Mesendoderm (in vitro differentiated cells): ENCODE data around the gene AGBL4.
"Not testable (repeated sequence)": the region's sequence is repeated elsewhere in the genome, so short reads cannot be mapped to it uniquely, and the experiment has no call there.

ENCODE experiments used
- DNase-seq: peaks from one replicate; pipeline ENCODE4 v3.0.0; 2013
- H2AK5ac ChIP-seq: 2 replicates; pipeline ENCODE4 v1.6.1; 2013; ENCODE audit warnings: low read length, inconsistent platforms
- H2BK120ac ChIP-seq: 2 replicates; pipeline ENCODE4 v1.6.1; 2013; ENCODE audit warnings: low read depth, mild to moderate bottlenecking, low read length, moderate library complexity, mixed read lengths
- H2BK15ac ChIP-seq: replicated peaks from 2 replicates; pipeline ENCODE4 v1.6.1; 2013; ENCODE audit warnings: low read depth, mild to moderate bottlenecking, moderate library complexity
- H2BK5ac ChIP-seq: 2 replicates; pipeline ENCODE4 v1.6.1; 2013; ENCODE audit warnings: low read length, inconsistent platforms
- H3K18ac ChIP-seq: 2 replicates; pipeline ENCODE4 v1.6.1; 2013; ENCODE audit warnings: mild to moderate bottlenecking, low read length, mixed read lengths
- H3K23ac ChIP-seq: one replicate; pipeline ENCODE4 v1.6.1; 2013; ENCODE audit warnings: low read length
- H3K27ac ChIP-seq: 2 replicates; pipeline ENCODE4 v1.5.1; 2013; ENCODE audit warnings: low read depth, mild to moderate bottlenecking, inconsistent platforms, low read length, moderate library complexity
- H3K27me3 ChIP-seq: 2 replicates; pipeline ENCODE4 v1.6.1; 2013; ENCODE audit warnings: low read length, control low read depth, mild to moderate bottlenecking, inconsistent platforms; ENCODE audit not compliant: insufficient read depth, poor library complexity
- H3K36me3 ChIP-seq: 2 replicates; pipeline ENCODE4 v1.6.1; 2013; ENCODE audit warnings: low read length, inconsistent platforms; ENCODE audit not compliant: control insufficient read depth, insufficient read depth
- H3K4ac ChIP-seq: one replicate; pipeline ENCODE4 v1.6.1; 2013; ENCODE audit warnings: low read depth, mild to moderate bottlenecking, low read length, moderate library complexity
- H3K4me1 ChIP-seq: 2 replicates; pipeline ENCODE4 v1.6.1; 2013; ENCODE audit warnings: low read depth, low read length, inconsistent platforms; ENCODE audit not compliant: control insufficient read depth
- H3K4me2 ChIP-seq: 2 replicates; pipeline ENCODE4 v1.6.1; 2013; ENCODE audit warnings: low read length
- H3K4me3 ChIP-seq: 2 replicates; pipeline ENCODE4 v1.5.1; 2013; ENCODE audit warnings: mild to moderate bottlenecking, low read length
- H3K56ac ChIP-seq: one replicate; pipeline ENCODE4 v1.6.1; 2013; ENCODE audit warnings: low read length
- H3K79me1 ChIP-seq: 2 replicates; pipeline ENCODE4 v1.6.1; 2013; ENCODE audit warnings: low read length, inconsistent platforms
- H3K79me2 ChIP-seq: 2 replicates; pipeline ENCODE4 v1.6.1; 2013; ENCODE audit warnings: mild to moderate bottlenecking, low read length; ENCODE audit not compliant: control insufficient read depth, insufficient read depth
- H3K9ac ChIP-seq: 2 replicates; pipeline ENCODE4 v1.6.1; 2013; ENCODE audit warnings: low read length, inconsistent platforms
- H4K5ac ChIP-seq: one replicate; pipeline ENCODE4 v1.6.1; 2013; ENCODE audit warnings: low read length
- H4K8ac ChIP-seq: one replicate; pipeline ENCODE4 v1.6.1; 2013; ENCODE audit warnings: low read depth, mild to moderate bottlenecking, control low read depth, low read length, moderate library complexity
- WGBS: extraction: QIAGEN DNeasy Blood & Tissue Kit; methylation state at CpG from one replicate; pipeline ENCODE4 v1.1.7; 2013; ENCODE audit warnings: low lambda C conversion rate, missing lambda C conversion rate; ENCODE audit not compliant: insufficient coverage; ENCODE audit errors: extremely low coverage; 5-methylcytosine and 5-hydroxymethylcytosine counted together

The AGBL4 gene

DNA sequence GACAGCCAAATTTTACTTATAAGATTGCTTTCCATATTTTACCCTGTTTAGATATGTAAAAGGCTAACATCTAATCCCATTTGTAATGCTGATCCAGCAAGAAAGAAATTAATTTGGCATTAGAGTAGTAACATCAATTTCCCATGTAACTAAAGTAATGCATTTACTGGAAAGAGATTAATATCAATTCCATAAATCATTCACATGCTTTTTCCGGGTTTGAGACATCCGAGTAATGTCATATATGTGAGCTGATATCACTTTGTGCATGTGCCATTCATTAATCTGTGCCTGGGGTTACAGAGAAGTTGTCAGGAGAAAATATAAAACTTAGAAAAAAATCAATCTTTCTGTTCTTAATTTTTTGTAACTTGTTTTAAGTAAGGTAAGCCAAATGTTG lies 206.1 kb downstream of the AGBL4 start:
- Histone ChIP-seq H2BK15ac (no peak overlapping the region), H3K4ac (no peak overlapping the region), H4K5ac (no peak overlapping the region), H3K27me3 (no peaks in the 10 kb centered on the region), H2AK5ac (no peak overlapping the region), H3K79me2 (no peaks in the 10 kb centered on the region), H3K56ac (no peak overlapping the region), H3K18ac (no peak overlapping the region), H3K36me3 (no peaks in the 10 kb centered on the region), H3K23ac (no peak overlapping the region), H2BK120ac (no peak overlapping the region), H3K4me1 (no peaks in the 10 kb centered on the region), H3K4me2 (no peak overlapping the region), H3K4me3 (no peak overlapping the region), H3K79me1 (no peaks in the 10 kb centered on the region), H3K27ac (no peak overlapping the region), H3K9ac (no peak overlapping the region), H2BK5ac (no peak overlapping the region), H4K8ac (no peak overlapping the region)
- WGBS = no CpG with 5 or more reads among the region's 2 CpGs
- DNase-seq = no peak

DNA sequence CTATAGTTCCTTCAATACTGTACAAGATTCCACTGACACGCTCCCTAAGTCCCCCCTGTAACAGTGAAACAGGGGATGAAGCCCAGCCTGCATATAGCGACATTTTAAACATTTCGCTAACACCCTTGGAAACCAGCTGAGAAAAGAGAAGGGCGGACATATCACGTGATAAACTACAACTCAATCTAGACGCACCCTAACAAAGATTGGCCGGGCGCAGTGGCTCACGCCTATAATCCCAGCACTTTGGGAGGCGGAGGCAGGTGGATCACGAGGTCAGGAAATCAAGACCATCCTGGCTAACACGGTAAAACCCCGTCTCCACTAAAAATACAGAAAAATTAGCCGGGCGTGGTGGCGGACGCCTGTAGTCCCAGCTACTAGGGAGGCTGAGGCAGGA lies 236.7 kb downstream of the AGBL4 start:
- not testable (repeated sequence) for H3K4me2 ChIP-seq, H3K79me2 ChIP-seq, H3K4ac ChIP-seq, H3K27me3 ChIP-seq, DNase-seq, H2BK15ac ChIP-seq, H3K18ac ChIP-seq, H2AK5ac ChIP-seq, H3K56ac ChIP-seq, H3K79me1 ChIP-seq, H2BK5ac ChIP-seq, H3K36me3 ChIP-seq, H2BK120ac ChIP-seq, H4K5ac ChIP-seq, H3K4me3 ChIP-seq, H3K4me1 ChIP-seq, H3K27ac ChIP-seq, H3K23ac ChIP-seq, H4K8ac ChIP-seq, H3K9ac ChIP-seq
- WGBS = no CpG with 5 or more reads among the region's 17 CpGs

DNA sequence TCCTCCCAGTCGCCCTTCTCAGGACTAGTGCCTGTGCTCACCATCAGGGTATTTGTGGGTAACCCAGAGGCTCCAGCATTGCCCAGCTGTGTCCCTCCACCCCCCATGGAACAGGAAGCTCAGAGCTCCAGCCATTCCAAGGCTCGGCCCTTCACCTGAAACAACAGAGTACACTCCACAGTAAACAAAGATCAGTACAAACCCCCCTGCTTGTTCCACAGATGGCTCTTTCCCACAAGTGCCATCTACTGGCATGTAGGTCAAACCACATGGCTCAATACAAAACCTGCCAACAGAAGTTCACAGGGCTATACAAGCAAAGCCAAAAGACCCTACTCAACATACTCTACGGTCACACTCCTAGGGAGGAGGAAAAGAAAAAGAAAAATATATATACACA lies 258.7 kb downstream of the AGBL4 start:
- peak; percentile 45 for DNase-seq
- no peak overlapping the region for H2AK5ac ChIP-seq
- H3K56ac ChIP-seq = no peak overlapping the region
- no peaks in the 10 kb centered on the region for H3K27me3 ChIP-seq
- whole genome bisulfite sequencing = no CpG with 5 or more reads among the region's 3 CpGs
- H2BK120ac ChIP-seq = no peak overlapping the region
- no peak overlapping the region for H2BK5ac ChIP-seq
- H3K79me1 ChIP-seq = no peaks in the 10 kb centered on the region
- no peaks in the 10 kb centered on the region for H3K79me2 ChIP-seq
- no peak overlapping the region for H3K9ac ChIP-seq
- no peaks in the 10 kb centered on the region for H3K36me3 ChIP-seq
- no peak overlapping the region for H3K18ac ChIP-seq
- H3K23ac ChIP-seq = no peak overlapping the region
- no peak overlapping the region for H3K4me2 ChIP-seq
- no peak overlapping the region for H4K5ac ChIP-seq
- no peaks in the 10 kb centered on the region for H3K4me1 ChIP-seq
- no peak overlapping the region for H3K4ac ChIP-seq
- H3K27ac ChIP-seq = no peak overlapping the region
- no peak overlapping the region for H2BK15ac ChIP-seq
- no peak overlapping the region for H3K4me3 ChIP-seq
- H4K8ac ChIP-seq = no peak overlapping the region

DNA sequence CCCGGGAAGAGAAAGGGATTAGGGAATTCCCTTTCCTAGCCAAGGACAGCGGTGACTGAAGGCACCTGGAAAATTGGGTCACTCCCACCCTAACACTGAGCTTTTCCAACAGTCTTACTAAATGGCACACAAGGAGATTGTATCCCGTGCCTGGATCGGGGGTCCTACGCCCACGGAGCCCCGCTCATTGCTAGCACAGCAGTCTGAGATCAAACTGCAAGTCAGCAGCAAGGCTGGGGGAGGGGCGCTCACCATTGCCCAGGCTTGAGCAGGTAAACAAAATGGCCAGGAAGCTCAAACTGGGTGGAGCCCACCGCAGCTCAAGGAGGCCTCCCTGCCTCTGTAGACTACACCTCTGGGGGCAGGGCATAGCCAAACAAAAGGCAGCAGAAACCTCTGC lies 285.6 kb downstream of the AGBL4 start:
- H3K56ac ChIP-seq, H3K36me3 ChIP-seq, H3K79me2 ChIP-seq, DNase-seq, H2BK15ac ChIP-seq, H2BK120ac ChIP-seq, H3K18ac ChIP-seq, H3K4me2 ChIP-seq, H3K4me1 ChIP-seq, H3K27me3 ChIP-seq, H4K8ac ChIP-seq, H4K5ac ChIP-seq, H3K4me3 ChIP-seq, H3K79me1 ChIP-seq, H2BK5ac ChIP-seq, H3K4ac ChIP-seq, H3K23ac ChIP-seq, H3K9ac ChIP-seq, H2AK5ac ChIP-seq, H3K27ac ChIP-seq: not testable (repeated sequence)
- no CpG with 5 or more reads among the region's 9 CpGs for whole genome bisulfite sequencing

DNA sequence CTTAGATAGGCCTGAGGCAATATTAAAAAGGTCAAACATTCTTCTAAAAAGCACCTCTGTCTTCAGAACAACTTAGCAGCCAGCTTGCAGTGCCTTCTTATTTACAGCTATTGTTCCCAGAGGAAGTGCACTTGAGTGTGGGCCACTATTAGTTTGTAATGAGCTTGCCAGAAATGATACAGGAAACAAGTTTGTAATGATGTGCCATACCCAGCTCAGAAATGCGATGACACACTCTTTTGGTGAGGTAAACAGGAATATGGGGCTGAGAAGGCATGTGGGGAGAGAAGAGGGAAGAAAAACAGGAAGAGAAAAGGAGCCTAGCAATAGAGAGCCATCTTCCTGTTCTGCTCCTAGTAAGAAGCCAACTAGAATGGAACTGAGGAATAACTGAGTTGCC lies 295.4 kb downstream of the AGBL4 start:
- Histone ChIP-seq H3K79me1 (no peaks in the 10 kb centered on the region), H3K27me3 (no peaks in the 10 kb centered on the region), H3K18ac (no peak overlapping the region), H3K4me1 (no peaks in the 10 kb centered on the region), H3K4ac (no peak overlapping the region), H4K5ac (no peak overlapping the region), H3K56ac (no peak overlapping the region), H3K4me3 (no peak overlapping the region), H2AK5ac (no peak overlapping the region), H2BK15ac (no peak overlapping the region), H2BK5ac (no peak overlapping the region), H3K4me2 (no peak overlapping the region), H2BK120ac (no peak overlapping the region), H4K8ac (no peak overlapping the region), H3K9ac (no peak overlapping the region), H3K27ac (no peak overlapping the region), H3K36me3 (no peaks in the 10 kb centered on the region), H3K23ac (no peak overlapping the region), H3K79me2 (no peaks in the 10 kb centered on the region)
- no peak for DNase-seq
- no CpG with 5 or more reads among the region's 1 CpG for WGBS

DNA sequence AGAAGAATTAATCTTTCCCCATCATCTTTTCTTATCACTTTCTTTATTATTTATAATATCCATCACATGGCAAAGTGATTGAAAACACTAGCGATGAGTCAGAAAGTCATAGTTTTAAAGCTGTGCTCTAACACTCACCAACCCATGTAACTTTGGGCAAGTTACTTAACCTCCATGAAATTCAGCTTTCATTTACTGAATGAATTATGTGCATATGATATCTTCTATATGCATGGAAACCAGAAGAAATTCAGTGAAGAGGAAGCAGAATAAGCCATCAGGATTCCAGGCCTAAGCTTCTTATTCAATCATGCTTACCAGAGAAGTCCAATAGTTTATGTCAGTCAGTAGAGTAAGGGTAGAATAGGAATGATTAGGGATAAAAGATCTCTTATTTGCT lies 300.1 kb downstream of the AGBL4 start:
- Histone ChIP-seq H4K8ac (no peak overlapping the region), H3K27ac (no peak overlapping the region), H2AK5ac (no peak overlapping the region), H3K27me3 (no peaks in the 10 kb centered on the region), H3K4me3 (no peak overlapping the region), H3K79me1 (no peaks in the 10 kb centered on the region), H3K18ac (no peak overlapping the region), H3K79me2 (no peaks in the 10 kb centered on the region), H2BK15ac (no peak overlapping the region), H3K4me1 (no peaks in the 10 kb centered on the region), H3K4me2 (no peak overlapping the region), H3K56ac (no peak overlapping the region), H3K23ac (no peak overlapping the region), H2BK120ac (no peak overlapping the region), H3K9ac (no peak overlapping the region), H2BK5ac (no peak overlapping the region), H3K4ac (no peak overlapping the region), H4K5ac (no peak overlapping the region), H3K36me3 (no peaks in the 10 kb centered on the region)
- WGBS = no CpG with 5 or more reads among the region's 1 CpG
- no peak for DNase-seq
